IMR-90 (cell line): ENCODE measurements around the gene ERMN. TPM values are rescaled to one million over a fixed set of nuclear protein-coding genes. Genes with fewer than 3 reads are reported as not detected.

Source experiments
- ATAC-seq: fragments of 200-7000 bp; cut with Tn5 transposase; 2 replicates; pipeline ENCODE4 v1.9.1; 2020; ENCODE audit warnings: low read depth, mild to moderate bottlenecking, moderate library complexity
- BruUV-seq: library from RNA; stranded (reverse); fragments of 400-500 nt; replicated peaks from 2 replicates; lab custom pipeline; 2021; lab: Mats Ljungman, UMichigan
- CTCF ChIA-PET: fragments of 300-600 bp; formaldehyde crosslinking; extraction: SDS; loops from one replicate; lab custom pipeline; 2021; ENCODE audit warnings: antibody characterized with exemption; lab: Yijun Ruan, JAX
- POLR2A ChIA-PET: fragments of 300-600 bp; sonication (Branson Sonifier 250); formaldehyde crosslinking; loops from one replicate; lab custom pipeline; 2022; ENCODE audit warnings: antibody characterized with exemption; ENCODE audit not compliant: unreplicated experiment; lab: Charles Lee
- DNase-seq: peaks from one replicate; pipeline ENCODE4 v3.0.0; 2013
- H2AFZ ChIP-seq: replicated peaks from 2 replicates; pipeline ENCODE3; 2013; ENCODE audit warnings: low read length, mild to moderate bottlenecking; ENCODE audit not compliant: poor library complexity
- H2AK5ac ChIP-seq: 2 replicates; pipeline ENCODE4 v1.6.1; 2013; ENCODE audit warnings: low read depth, low read length, inconsistent platforms
- H2AK9ac ChIP-seq: replicated peaks from 2 replicates; pipeline ENCODE3; 2013; ENCODE audit warnings: mild to moderate bottlenecking, low read depth, low read length, moderate library complexity; ENCODE audit not compliant: poor library complexity
- H2BK120ac ChIP-seq: 2 replicates; pipeline ENCODE4 v1.6.1; 2013; ENCODE audit warnings: low read depth, low read length, inconsistent platforms
- H2BK15ac ChIP-seq: 3 replicates; pipeline ENCODE4 v1.6.1; 2013; ENCODE audit warnings: low read depth, low read length, inconsistent platforms
- H2BK20ac ChIP-seq: 2 replicates; pipeline ENCODE4 v1.6.1; 2013; ENCODE audit warnings: low read depth, mild to moderate bottlenecking, inconsistent platforms, low read length, moderate library complexity
- H2BK5ac ChIP-seq: 2 replicates; pipeline ENCODE4 v1.6.1; 2013; ENCODE audit warnings: mild to moderate bottlenecking, low read depth, low read length, inconsistent platforms; ENCODE audit not compliant: poor library complexity, severe bottlenecking
- H3K14ac ChIP-seq: replicated peaks from 2 replicates; pipeline ENCODE4 v1.6.1; 2013; ENCODE audit warnings: low read depth, low read length, inconsistent platforms
- H3K18ac ChIP-seq: 2 replicates; pipeline ENCODE4 v1.6.1; 2013; ENCODE audit warnings: low read depth, low read length, control low read depth
- H3K23ac ChIP-seq: 2 replicates; pipeline ENCODE4 v1.6.1; 2013; ENCODE audit warnings: low read depth, low read length, inconsistent platforms
- H3K27ac ChIP-seq: 2 replicates; pipeline ENCODE4 v1.5.1; 2013; ENCODE audit warnings: mild to moderate bottlenecking, control low read depth, low read length; ENCODE audit not compliant: insufficient read depth
- H3K27me3 ChIP-seq: 2 replicates; pipeline ENCODE4 v1.6.1; 2013; ENCODE audit warnings: low read length; ENCODE audit not compliant: control insufficient read depth, insufficient read depth
- H3K36me3 ChIP-seq: 2 replicates; pipeline ENCODE4 v1.6.1; 2013; ENCODE audit warnings: low read length, mixed read lengths; ENCODE audit not compliant: control insufficient read depth, insufficient read depth
- H3K4ac ChIP-seq: 2 replicates; pipeline ENCODE4 v1.6.1; 2013; ENCODE audit warnings: low read depth, low read length, inconsistent platforms
- H3K4me1 ChIP-seq: 2 replicates; pipeline ENCODE4 v1.6.1; 2013; ENCODE audit warnings: low read length, mixed read lengths; ENCODE audit not compliant: control insufficient read depth, insufficient read depth
- H3K4me2 ChIP-seq: 2 replicates; pipeline ENCODE4 v1.6.1; 2013; ENCODE audit warnings: low read depth, mild to moderate bottlenecking, control low read depth, low read length, moderate library complexity
- H3K4me3 ChIP-seq: 2 replicates; pipeline ENCODE4 v1.5.1; 2013; ENCODE audit warnings: low read depth, mild to moderate bottlenecking, control low read depth, low read length, moderate library complexity; ENCODE audit not compliant: insufficient read depth
- H3K56ac ChIP-seq: 2 replicates; pipeline ENCODE4 v1.6.1; 2013; ENCODE audit warnings: low read length, inconsistent platforms; ENCODE audit not compliant: insufficient read depth; ENCODE audit errors: extremely low read depth
- H3K79me1 ChIP-seq, 2 experiments: 2 replicates each; pipeline ENCODE4 v1.6.1; 2013; ENCODE audit warnings: low read length in 2 of 2, inconsistent platforms in 1 of 2, low read depth in 1 of 2
- H3K9ac ChIP-seq: 2 replicates; pipeline ENCODE4 v1.6.1; 2013; ENCODE audit warnings: low read depth, low read length, control low read depth
- H3K9me1 ChIP-seq: 2 replicates; pipeline ENCODE4 v1.6.1; 2013; ENCODE audit warnings: low read length, inconsistent platforms; ENCODE audit not compliant: insufficient read depth
- H3K9me3 ChIP-seq: 2 replicates; pipeline ENCODE4 v1.6.1; 2013; ENCODE audit warnings: low read length; ENCODE audit not compliant: control insufficient read depth, insufficient read depth
- H4K20me1 ChIP-seq: 2 replicates; pipeline ENCODE4 v1.6.1; 2013; ENCODE audit warnings: low read length, inconsistent platforms; ENCODE audit not compliant: insufficient read depth
- H4K5ac ChIP-seq: 2 replicates; pipeline ENCODE4 v1.6.1; 2013; ENCODE audit warnings: mild to moderate bottlenecking, low read depth, low read length, control low read depth
- H4K8ac ChIP-seq, 2 experiments: 2 replicates each; pipeline ENCODE4 v1.6.1; 2013; ENCODE audit warnings: low read depth in 2 of 2, low read length in 2 of 2, control low read depth in 1 of 2, inconsistent platforms in 1 of 2
- H4K91ac ChIP-seq: 2 replicates; pipeline ENCODE4 v1.6.1; 2013; ENCODE audit warnings: low read depth, low read length, inconsistent platforms; ENCODE audit not compliant: insufficient read depth
- BHLHE40 ChIP-seq: fragments of 150-350 bp; IDR thresholded peaks from 2 replicates; pipeline ENCODE4 v1.6.1; 2016; ENCODE audit warnings: mild to moderate bottlenecking, low read depth, low read length
- CEBPB ChIP-seq: IDR thresholded peaks from 2 replicates; pipeline ENCODE4 v1.6.1; 2012; ENCODE audit warnings: low read depth, low read length, improper control_type of control experiment
- CTCF ChIP-seq: conservative IDR thresholded peaks from 2 replicates; pipeline ENCODE4 v1.5.1; 2012; ENCODE audit warnings: mild to moderate bottlenecking, low read depth, low read length, improper control_type of control experiment
- FOS ChIP-seq: fragments of 150-350 bp; IDR thresholded peaks from 2 replicates; pipeline ENCODE4 v1.6.1; 2016; ENCODE audit warnings: low read depth, low read length
- MAFK ChIP-seq: IDR thresholded peaks from 2 replicates; pipeline ENCODE4 v1.6.1; 2012; ENCODE audit warnings: low read depth, low read length, improper control_type of control experiment
- MAZ ChIP-seq: IDR thresholded peaks from 2 replicates; pipeline ENCODE4 v1.6.1; 2012; ENCODE audit warnings: low read depth, mild to moderate bottlenecking, low read length, improper control_type of control experiment, moderate library complexity, borderline replicate concordance
- MXI1 ChIP-seq: IDR thresholded peaks from 2 replicates; pipeline ENCODE4 v1.6.1; 2012; ENCODE audit warnings: low read depth, mild to moderate bottlenecking, low read length, moderate library complexity, borderline replicate concordance
- POLR2A ChIP-seq: IDR thresholded peaks from 2 replicates; pipeline ENCODE4 v1.6.1; 2012; ENCODE audit warnings: mild to moderate bottlenecking, low read depth, low read length
- RAD21 ChIP-seq: IDR thresholded peaks from 2 replicates; pipeline ENCODE4 v1.6.1; 2012; ENCODE audit warnings: low read length, improper control_type of control experiment
- RCOR1 ChIP-seq: IDR thresholded peaks from 2 replicates; pipeline ENCODE4 v1.6.1; 2012; ENCODE audit warnings: mild to moderate bottlenecking, low read length, improper control_type of control experiment; ENCODE audit not compliant: insufficient replicate concordance
- RFX5 ChIP-seq: IDR thresholded peaks from 2 replicates; pipeline ENCODE4 v1.8.0; 2012; ENCODE audit warnings: low read depth, mild to moderate bottlenecking, low read length, moderate library complexity
- SMC3 ChIP-seq: fragments of 150-350 bp; IDR thresholded peaks from 2 replicates; pipeline ENCODE4 v1.6.1; 2016; ENCODE audit warnings: low read depth, mild to moderate bottlenecking, antibody characterized with exemption, low read length, moderate library complexity
- USF2 ChIP-seq: fragments of 150-350 bp; IDR thresholded peaks from 2 replicates; pipeline ENCODE4 v1.6.1; 2017; ENCODE audit warnings: mild to moderate bottlenecking, antibody characterized with exemption, low read length, low read depth
- WGBS, 2 experiments: methylation state at CpG; one replicate each; pipeline versions ENCODE4 v1.1.5 to v1.1.7; 2013; ENCODE audit warnings: missing lambda C conversion rate in 2 of 2; ENCODE audit not compliant: insufficient read length in 1 of 2; ENCODE audit errors: extremely low coverage in 2 of 2; 5-methylcytosine and 5-hydroxymethylcytosine counted together
- dilution Hi-C: fragments of 300-500 bp; cut with HindIII; formaldehyde crosslinking; loops from one replicate; pipeline ENCODE4 v1.14.3; 2018; ENCODE audit warnings: low sequenced_read_pairs; ENCODE audit not compliant: unreplicated experiment
- in situ Hi-C: fragments of 300-500 bp; cut with MboI; formaldehyde crosslinking; loops from 3 replicates; pipeline ENCODE4 v1.14.3; 2019; ENCODE audit warnings: low sequenced_read_pairs, inconsistent platforms, mixed read lengths
- intact Hi-C: fragments of 100-400 bp; cut with micrococcal nuclease; formaldehyde crosslinking; loops from 2 replicates; pipeline ENCODE4 v1.10.0; 2022
- polyA plus RNA-seq, 3 experiments: library from polyadenylated mRNA; depleted of rRNA; stranded (reverse); fragments of >200 nt; gene quantifications; 2 replicates each; pipeline ENCODE4 v1.2.3, GENCODE V29; 2012; ENCODE audit warnings: low replicate concordance in 1 of 3
- total RNA-seq: library from RNA; depleted of rRNA; stranded (reverse); fragments of >200 nt; gene quantifications from 2 replicates; pipeline ENCODE4 v1.2.3, GENCODE V29; 2012
- TF ChIP-seq, protein P1 (sequence below): fragments of 150-350 bp; IDR thresholded peaks from 2 replicates; pipeline ENCODE4 v1.6.1; 2016; ENCODE audit warnings: low read depth, mild to moderate bottlenecking, low read length, moderate library complexity, borderline replicate concordance

ERMN gene
- total and polyA plus RNA-seq, 2 of the 4 experiments (the other 2 are of a cell fraction) = not detected

GRCh38 chr2:157296490-157296889 is 29.1 kb downstream of the ERMN start:
- peaks cover 12% of the 10 kb centered on the region for H3K36me3 ChIP-seq
- no peak overlapping the region for H2AFZ ChIP-seq
- CTCF ChIA-PET = no interaction called here
- in situ Hi-C loops (no loop called here), intact Hi-C loops (no loop called here), dilution Hi-C loops (no loop called here)
- no peak overlapping the region for H4K5ac ChIP-seq
- H3K27me3 ChIP-seq = no peaks in the 10 kb centered on the region
- no peak overlapping the region for H2BK15ac ChIP-seq
- H3K14ac ChIP-seq = no peak overlapping the region
- 20% methylated on average over 1 of the region's 1 CpG; no CpG with 5 or more reads in 1 of the 2 experiments for WGBS, 2 experiments
- no peak overlapping the region for H3K4me2 ChIP-seq
- BruUV-seq = no TSS peak
- ATAC-seq = no peak
- TF ChIP-seq, protein P1, sequence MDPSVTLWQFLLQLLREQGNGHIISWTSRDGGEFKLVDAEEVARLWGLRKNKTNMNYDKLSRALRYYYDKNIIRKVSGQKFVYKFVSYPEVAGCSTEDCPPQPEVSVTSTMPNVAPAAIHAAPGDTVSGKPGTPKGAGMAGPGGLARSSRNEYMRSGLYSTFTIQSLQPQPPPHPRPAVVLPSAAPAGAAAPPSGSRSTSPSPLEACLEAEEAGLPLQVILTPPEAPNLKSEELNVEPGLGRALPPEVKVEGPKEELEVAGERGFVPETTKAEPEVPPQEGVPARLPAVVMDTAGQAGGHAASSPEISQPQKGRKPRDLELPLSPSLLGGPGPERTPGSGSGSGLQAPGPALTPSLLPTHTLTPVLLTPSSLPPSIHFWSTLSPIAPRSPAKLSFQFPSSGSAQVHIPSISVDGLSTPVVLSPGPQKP = no peak
- TF ChIP-seq MAFK (no peak), CEBPB (no peak), RAD21 (no peak), CTCF (no peak), BHLHE40 (no peak), MAZ (no peak), USF2 (no peak), MXI1 (no peak), RFX5 (no peak), RCOR1 (no peak), SMC3 (no peak), POLR2A (no peak), FOS (no peak)
- no peaks in the 10 kb centered on the region for H4K20me1 ChIP-seq
- no peaks in the 10 kb centered on the region for H3K9me3 ChIP-seq
- H3K9me1 ChIP-seq = 0 out of 2 replicates have a peak, but pooled peaks cover 3% of the 10 kb centered on the region
- no peak overlapping the region for H3K4me3 ChIP-seq
- no peak overlapping the region for H3K27ac ChIP-seq
- H2AK5ac ChIP-seq = no peak overlapping the region
- peaks cover 3% of the 10 kb centered on the region; the same call in 1 of the 2 replicates for H3K4me1 ChIP-seq
- H4K8ac ChIP-seq = no peak overlapping the region
- no peak overlapping the region for H2AK9ac ChIP-seq
- no peak overlapping the region for H3K56ac ChIP-seq
- no peak overlapping the region for H3K18ac ChIP-seq
- H2BK120ac ChIP-seq = no peak overlapping the region
- no peaks in the 10 kb centered on the region for H3K79me1 ChIP-seq
- no peak overlapping the region for H4K91ac ChIP-seq
- no peak overlapping the region for H2BK20ac ChIP-seq
- no peak overlapping the region for H3K4ac ChIP-seq
- no peak overlapping the region for H3K23ac ChIP-seq
- POLR2A ChIA-PET = no interaction called here
- H2BK5ac ChIP-seq = no peak overlapping the region
- H3K9ac ChIP-seq = no peak overlapping the region
- no peak for DNase-seq
